HG02852 (cell line): ENCODE data around the gene ALDH1A2.
"Not testable (repeated sequence)": the region's sequence is repeated elsewhere in the genome, so short reads cannot be mapped to it uniquely, and the experiment has no call there.

ENCODE experiments used
- ATAC-seq: cut with Tn5 transposase; IDR thresholded peaks from one replicate; pipeline ENCODE4 v1.9.1; 2021; ENCODE audit warnings: mild to moderate bottlenecking, moderate library complexity; ENCODE audit not compliant: unreplicated experiment

ALDH1A2 gene

DNA sequence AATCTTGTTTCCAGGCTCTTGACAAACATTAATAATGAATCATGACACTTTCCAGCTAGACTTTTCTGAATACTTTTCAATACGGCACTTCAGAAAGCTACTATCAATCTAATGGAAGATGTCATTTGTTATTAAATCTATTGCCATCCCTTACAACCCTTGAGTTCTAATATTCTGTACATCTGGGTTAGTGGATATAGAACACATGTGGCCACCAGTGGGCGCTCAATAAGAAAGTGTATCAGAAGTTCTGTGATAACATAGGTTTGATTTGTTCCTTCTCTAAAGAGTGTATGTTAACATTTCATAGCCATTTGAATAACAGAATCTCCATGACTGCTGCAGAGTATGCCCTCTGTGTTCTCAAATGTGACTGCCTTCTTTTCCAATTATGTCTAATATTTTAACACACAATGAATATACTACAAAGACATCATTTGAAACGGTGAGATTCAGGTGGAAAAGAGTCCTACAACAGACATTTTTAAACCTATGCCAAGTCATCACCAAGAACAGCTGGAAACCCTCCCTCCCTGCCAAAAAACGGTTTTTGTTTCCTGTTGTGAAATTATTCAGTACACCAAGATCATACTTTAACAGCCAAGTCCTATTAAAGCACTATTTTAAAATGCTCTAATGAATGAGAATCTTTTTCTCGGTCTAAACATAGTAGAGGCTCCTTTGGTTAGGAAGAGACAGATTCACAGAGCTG is 22.2 kb downstream of the ALDH1A2 start:
- ATAC-seq: no peak

DNA sequence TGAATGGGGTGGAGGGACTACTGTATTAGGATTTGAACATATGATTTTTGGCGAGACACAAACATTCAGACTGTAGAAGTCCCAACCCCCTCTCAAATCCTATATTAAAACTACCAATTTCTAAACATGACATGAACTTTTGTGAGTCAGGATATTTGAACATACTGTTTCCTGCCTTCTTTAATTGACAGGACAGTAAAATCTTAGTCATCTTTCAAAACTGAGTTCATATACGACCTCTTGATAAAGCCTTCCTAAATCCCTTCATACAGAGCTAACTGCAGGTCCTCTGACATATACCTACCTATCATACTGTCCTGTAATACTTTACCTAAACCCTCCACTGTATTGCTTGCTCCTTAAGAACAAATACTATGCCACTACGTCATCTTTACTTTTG is 23.5 kb downstream of the ALDH1A2 start:
- no peak for ATAC-seq

DNA sequence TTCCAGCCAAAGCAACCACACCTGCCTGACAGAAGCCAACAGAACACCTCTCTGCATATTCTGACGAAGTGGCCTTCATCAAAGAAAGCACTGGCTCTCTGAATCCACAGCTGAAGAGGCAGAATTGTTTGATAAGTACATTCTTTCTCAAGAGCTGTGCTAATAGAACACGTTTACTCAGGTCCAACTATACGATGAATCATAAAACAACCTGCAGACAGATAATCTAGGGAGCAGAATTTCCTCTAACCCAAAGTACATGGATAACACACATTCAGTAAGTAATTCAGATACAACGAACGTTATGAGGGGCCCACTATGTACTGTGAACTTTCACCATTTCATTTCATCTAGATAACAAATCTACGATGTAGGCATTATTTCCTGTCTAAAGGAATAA is 25.4 kb downstream of the ALDH1A2 start:
- no peak for ATAC-seq

DNA sequence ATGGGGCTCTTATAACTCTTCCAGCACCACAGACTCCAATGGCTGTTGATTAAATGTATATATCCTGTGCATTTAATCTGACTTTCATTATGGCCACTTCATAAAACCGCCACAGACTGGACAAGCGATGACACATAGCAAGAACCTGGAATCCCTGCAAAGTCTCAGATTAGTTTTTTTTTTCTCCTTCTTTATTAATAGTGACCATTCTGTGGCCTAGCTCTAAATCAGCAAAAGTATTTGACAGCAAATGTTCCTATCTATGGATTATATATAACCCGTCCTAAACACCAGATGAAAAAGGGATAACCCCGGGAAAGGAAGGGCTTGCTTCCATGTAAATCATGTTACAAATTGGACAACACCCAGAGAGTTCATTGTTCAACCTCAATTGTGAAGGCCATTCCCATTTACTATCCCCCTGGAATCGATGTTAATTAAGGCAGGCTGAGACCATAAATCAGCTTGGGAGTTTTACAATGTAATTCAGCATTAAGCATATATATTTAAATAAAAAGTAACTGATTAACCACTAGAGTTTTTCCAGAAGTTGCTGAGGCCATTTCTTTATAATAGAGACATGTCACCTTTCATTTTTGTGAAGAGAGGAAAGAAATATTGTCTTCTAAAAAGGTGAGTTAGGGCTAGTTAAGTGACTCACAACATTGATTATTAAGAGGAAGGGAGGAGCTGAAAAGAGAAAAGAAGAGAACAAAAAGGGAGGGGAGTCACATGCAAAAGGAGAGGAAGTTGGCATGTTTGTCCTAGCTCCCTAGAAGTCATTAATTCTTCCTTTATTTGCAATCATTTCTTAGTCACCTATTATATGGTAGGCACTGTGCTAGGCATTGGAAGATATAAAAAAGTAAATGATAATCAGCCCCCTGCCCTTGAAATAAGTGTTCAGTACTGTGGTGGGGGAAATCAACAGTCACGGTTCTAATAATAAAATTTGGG is 26.2 kb downstream of the ALDH1A2 start:
- no peak for ATAC-seq

DNA sequence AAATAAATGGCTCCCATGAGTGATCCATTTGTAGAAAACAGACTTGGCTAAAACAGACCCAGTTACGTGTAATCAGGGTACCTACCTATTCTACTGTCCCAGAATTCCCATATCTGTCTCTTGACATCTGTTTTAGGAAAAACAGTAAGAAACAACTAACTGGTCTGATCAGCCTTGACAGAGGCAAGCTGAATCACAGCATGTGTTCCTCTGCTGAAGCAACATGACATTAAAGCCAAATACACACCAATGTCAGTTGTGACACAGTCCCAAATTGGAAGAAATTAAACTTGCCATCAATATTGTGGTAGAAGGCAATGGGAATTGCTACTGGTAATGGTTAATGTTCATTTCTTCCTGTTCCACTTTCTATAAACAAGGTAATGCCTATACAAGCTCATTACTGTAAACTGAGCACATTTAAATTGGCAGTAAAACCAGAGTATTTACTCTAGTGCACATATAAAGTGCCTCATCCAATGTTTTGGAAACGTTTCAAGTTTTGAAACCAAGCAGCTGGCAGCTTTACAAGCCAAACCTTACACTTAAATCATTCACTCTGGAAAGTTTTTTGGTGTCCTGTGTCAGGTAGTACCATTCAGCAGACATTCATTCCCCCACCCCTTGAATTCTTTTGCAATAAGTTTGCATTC is 27.0 kb downstream of the ALDH1A2 start:
- ATAC-seq: no peak

DNA sequence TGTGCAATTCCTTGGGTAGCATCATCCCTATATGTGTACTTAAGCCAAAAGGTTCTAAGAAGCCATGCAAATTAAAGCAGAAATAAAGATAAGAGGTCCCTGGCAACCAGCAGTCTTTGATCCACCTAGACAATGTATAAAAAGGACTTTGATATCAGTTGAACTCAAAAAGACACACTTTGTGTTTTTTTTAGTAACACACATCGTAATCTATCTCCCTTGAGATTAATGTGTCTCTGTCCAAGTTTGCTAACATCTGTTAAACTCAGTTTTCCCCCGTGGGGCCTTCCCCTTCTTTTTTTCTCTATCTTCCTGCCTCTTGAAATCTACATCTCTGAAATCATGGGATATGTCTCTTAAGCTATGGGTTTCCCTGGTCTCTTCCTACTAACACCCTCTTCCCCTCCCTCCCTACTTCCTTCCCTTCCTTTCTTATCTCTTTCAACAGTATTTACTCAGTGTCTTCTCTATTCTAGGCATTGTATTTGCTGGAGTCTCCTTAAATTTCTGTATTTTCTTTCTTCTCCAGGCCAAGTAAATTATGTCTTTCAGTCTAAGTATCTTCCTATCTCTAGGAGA is 27.7 kb downstream of the ALDH1A2 start:
- no peak for ATAC-seq

DNA sequence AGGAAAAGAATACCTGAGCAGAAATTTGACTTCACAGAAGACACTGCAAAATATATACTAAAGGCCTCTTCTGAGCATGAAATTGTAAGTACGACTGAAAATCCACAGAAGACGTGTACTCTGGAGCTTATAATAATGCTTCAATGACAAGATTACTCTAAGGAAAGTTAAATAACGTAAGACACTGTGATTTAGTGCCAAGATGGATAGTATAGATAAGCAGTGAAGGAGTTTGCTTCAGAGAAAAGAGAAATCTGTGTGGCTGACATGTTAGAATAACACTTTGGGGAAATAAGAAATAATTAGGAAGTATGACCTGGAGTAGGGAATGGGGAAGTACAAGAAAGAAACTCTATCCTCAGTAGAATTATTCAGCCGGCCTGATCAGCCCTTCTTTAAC is 28.9 kb downstream of the ALDH1A2 start:
- ATAC-seq: no peak

DNA sequence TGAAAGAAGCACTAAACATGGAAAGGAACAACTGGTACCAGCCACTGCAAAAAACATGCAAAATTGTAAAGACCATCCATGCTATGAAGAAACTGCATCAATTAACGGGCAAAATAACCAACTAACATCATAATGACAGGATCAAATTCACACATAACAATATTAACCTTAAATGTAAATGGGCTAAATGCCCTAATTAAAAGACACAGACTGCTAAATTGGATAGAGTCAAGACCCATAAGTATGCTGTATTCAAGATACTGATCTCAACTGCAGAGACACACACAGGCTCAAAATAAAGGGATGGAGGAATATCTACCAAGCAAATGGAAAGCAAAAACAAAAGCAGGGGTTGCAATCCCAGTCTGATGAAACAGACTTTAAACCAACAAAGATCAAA is 37.1 kb downstream of the ALDH1A2 start:
- not testable (repeated sequence) for ATAC-seq

DNA sequence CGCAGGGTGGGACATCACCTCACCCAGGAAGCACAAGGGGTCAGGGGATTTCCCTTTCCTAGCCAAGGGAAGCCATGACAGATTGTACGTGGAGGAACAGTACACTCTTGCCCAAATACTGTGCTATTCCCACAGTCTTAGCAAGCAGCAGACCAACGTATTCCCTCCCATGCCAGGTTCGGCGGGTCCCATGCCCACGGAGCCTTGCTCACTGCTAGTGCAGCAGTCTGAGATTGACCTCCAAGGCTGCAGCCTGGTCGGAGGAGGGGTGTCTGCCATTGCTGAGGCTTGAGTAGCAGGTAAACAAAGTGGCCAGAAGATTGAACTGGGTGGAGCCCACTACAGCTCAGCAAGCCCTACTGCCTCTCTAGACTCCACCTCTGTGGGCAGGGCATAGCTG is 39.0 kb downstream of the ALDH1A2 start:
- ATAC-seq: no peak

DNA sequence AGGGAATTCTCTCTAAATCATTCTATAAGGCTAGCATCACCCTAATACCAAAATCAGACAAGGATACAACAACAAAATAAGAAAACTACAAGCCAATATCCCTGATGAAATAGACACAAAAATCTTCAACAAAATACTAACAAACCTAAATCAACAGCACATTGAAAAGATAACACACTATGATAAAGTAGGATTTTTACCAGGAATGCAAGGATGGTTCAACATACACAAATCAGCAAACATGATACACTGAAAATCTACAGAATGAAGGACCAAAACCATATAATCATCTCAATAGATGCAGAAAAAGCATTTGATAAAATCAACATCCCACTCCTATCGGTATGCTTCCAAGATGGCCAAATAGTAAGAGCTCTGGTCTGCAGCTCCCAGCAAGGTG is 39.5 kb downstream of the ALDH1A2 start:
- no peak for ATAC-seq

DNA sequence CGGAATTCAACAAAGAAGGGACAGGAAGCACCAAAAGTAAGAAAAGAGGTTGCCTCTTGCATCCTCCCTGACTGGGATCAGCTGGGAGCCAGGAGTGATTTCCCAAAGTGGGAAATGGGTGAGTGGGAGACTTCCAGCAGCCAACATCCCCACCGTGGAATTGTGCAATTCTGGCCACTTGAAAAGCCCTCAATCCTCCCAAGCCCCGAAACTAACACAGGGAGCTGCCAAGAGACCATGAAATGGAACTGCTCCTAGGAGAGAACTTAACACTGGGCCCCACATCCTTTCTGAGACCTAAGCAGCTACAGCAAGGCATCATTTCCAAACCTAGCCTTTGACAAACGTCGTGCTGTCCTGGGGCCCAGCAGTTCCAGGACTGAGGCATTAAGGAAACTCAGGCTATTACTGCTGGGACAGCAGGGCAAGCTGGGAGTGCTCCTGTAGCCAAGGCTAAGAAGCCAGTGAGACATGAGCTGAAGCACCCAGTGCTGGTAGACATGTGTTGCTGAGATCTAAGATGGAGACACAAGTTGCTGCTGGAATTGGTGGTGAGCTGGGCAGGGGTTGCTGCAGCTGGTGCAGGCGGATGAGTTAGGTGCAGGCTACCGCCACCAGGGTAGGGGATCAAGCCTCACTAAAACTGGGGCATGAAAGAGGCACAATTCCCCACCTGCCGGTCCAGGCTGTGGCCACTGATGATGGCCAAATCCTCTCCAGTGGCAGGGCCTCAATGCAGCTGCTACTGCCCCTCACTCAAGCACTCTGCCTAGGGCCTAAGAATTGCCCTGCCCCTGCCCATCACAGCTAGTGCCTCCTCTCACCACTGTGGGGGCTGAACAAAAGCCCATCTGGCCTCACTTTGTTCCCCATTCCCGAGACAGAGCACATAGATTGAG is 43.9 kb downstream of the ALDH1A2 start:
- ATAC-seq: no peak

DNA sequence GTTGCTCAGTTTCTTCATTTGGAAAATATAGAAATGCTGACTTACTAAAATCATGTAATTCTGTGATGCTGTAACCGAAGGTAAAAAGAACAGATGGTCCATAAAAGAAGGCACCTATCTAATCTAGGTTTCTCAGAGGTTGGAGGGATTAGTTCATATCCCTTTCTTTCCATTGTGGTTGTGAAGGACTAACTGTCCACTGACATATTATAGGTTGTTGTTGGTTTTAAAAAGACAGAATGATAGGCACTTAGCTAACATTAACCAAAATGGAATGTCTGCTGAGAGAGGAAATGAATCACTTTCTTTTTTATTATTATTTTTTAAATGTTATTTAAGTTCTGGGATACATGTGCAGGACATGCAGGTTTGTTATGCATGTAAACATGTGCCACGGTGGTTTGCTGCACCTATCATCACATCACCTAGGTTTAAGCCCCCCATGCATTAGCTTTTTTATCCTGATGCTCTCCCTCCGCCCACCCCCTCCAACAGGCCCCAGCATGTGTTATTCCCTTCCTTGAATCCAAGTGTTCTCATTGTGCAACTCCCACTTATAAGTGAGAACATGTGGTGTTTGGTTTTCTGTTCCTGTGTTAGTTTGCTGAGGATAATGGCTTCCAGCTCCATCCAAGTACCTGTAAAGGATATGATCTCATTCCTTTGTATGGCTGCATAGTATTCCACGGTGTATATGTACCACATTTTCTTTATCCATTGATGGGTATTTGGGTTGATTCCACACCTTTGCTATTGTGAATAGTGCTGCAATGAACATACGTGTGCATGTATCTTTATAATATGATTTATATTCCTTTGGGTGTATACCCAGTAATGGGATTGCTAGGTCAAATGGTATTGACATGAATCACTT is 45.8 kb downstream of the ALDH1A2 start:
- no peak for ATAC-seq

DNA sequence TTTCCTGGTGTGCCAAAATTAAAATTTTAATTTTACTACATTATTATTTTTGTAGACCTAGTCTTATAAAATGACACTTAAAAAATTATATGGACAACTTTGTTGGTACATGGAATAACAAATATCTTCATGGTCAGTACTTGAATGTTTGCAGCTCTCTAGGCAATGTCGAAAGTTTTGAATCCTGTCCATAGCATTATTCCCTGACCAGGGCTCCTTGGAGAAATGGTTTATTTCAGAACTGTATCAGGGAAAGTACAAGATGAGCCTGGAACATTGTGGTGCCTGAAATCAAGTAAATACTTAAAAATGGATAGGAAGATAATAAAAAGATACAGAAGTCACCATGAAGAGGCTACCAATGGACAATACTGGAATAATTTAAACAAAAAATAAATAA is 47.6 kb downstream of the ALDH1A2 start:
- ATAC-seq: no peak

DNA sequence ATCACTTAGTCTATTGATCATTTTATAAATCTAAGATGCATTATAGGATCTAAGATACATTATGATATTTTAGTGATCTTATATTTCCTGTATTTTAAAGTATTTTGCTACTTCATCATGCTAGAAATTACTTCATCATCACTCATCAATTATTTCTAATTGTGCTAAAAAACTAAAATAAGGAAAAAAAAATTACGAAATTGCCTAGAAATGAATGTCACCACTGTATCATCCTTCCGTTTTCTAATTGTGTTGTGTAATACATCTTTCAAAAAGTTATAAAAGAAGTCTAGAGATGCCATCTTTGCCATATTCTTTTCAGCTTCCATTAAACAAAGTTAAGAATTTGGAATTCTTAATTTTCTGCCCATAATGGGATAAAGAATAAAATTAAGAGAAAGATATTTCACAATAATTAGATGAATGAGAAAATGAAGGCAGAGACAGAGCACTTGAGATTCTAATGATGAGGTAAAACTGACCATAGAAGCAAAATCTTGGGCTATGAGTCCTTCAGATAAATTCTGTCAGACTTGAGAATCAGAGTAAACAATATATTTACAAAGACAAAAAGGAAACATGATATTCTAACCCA is 48.8 kb downstream of the ALDH1A2 start:
- ATAC-seq: no peak

DNA sequence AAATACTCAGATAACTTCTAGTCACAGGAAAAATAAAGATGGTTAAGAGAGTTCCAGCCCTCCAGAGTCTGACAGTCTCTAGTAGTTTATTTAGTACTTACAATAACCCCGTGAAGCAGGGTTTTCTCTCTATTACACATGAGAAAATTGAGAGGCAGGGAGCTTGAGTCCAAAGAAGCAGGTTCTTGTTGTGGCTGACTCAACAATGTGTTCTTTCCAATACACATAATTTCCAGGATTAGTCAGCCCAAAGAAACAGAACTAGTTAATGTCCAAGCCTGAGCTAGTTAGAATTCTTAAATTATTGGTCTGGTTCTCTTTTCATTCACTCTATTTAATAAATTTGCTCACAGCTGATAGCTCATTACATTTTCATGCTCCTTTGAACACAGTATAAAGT is 49.9 kb downstream of the ALDH1A2 start:
- no peak for ATAC-seq

DNA sequence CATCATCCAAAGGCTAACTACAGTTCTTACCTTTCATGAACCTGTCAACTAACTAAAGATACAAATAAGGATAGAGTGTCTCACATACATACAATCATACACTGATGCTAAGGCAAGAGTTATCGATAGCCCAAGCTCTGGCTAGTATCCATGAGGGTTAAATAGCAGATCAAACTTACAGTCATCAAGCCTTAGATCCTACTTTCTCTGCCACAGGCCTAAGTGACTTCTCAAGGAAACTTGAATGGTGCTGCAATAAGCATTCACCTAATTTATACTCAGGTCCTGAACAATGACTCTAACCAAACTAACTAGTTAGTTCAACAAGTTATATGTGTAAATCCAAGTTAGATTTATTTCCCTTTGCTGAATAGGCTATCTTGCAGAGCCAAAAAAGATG is 51.0 kb downstream of the ALDH1A2 start:
- ATAC-seq: no peak

DNA sequence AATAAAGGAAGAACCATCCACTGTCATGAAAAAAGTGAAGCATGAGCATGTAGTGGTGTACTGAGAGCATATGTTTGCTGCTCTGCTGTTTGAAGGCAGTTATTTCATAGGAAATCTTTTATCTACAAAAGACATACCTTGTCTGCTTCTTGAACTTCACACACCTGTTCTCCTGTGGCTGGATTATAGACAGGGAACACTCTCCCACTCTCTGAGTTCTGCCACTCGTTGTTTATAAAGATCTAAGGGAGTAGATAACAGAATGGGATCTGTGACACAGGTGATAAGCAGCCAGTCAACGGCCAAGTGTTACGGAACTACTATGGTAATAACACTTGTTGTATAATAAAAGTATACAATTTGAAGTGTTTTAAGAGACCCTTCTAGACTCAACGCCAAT is 51.5 kb downstream of the ALDH1A2 start:
- no peak for ATAC-seq

DNA sequence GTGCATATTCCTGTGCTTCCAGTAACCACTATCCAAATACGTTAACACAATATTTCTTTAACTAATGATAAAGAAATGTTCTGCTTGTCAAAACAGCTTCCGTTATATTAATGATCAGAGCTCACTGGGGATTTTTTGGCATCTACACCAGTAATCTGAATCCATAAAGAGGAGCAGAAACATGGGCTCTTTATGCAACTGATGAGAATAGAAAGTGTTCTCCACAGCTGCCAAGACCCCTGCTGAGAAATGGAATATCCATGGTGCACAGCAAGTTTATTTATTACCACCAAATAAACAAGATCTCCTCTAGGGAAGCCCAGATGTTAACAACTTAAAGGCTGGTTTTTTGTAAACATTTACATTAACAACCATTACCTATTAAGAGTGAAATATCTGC is 54.5 kb downstream of the ALDH1A2 start:
- no peak for ATAC-seq

DNA sequence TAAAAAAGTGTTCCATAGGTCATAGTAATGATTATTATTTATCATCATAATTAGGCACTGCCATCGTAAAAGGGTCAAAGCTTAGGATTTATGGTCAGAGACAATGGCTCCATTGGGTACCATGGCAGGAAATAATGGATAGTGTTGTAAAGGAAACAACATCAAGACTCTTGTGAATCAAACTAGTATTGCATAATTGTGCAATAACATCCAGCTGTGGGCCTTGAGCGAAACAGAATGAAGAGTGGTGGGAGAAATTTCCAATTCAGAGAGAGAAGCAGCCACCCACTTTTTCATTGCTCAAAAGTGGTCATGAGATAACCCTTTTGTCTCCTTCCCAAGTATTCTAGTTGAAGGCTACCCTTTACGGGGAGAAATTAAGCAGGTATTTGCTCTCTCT is 61.7 kb downstream of the ALDH1A2 start:
- ATAC-seq: no peak
